MCF 10A (cell line): ENCODE results near the gene ICAM2. TPM values are rescaled to one million over a fixed set of nuclear protein-coding genes. Genes with fewer than 3 reads are reported as not detected.
A peak's percentile ranks its signal among the peaks of the same experiment; 100 is the strongest.

Experiments
- BruUV-seq: library from RNA; stranded (reverse); fragments of 400-500 nt; replicated peaks from 2 replicates; lab custom pipeline; 2021; lab: Mats Ljungman, UMichigan
- CTCF ChIA-PET: fragments of 300-600 bp; sonication (Branson Sonifier 250); formaldehyde crosslinking; extraction: SDS; loops from one replicate; lab custom pipeline; 2021; ENCODE audit warnings: antibody characterized with exemption, inconsistent platforms; lab: Yijun Ruan, JAX
- POLR2A ChIA-PET: fragments of 300-600, 350-650 bp; sonication (Branson Sonifier 250); formaldehyde crosslinking; extraction: SDS; loops from one replicate; lab custom pipeline; 2020; ENCODE audit warnings: antibody characterized with exemption, inconsistent platforms; lab: Yijun Ruan, JAX
- DNase-seq: peaks from one replicate; pipeline ENCODE4 v3.0.0-alpha.2; 2018; ENCODE audit not compliant: unreplicated experiment
- H3K27ac Mint-ChIP-seq: one replicate; pipeline ENCODE4 v1.8.0; 2022; ENCODE audit warnings: mild to moderate bottlenecking, low read depth, mixed read lengths; ENCODE audit not compliant: unreplicated experiment
- H3K27me3 Mint-ChIP-seq: one replicate; pipeline ENCODE4 v1.8.0; 2022; ENCODE audit warnings: mixed read lengths; ENCODE audit not compliant: insufficient read depth, unreplicated experiment
- H3K36me3 Mint-ChIP-seq: one replicate; pipeline ENCODE4 v1.8.0; 2022; ENCODE audit warnings: mild to moderate bottlenecking, moderate library complexity, mixed read lengths; ENCODE audit not compliant: insufficient read depth, unreplicated experiment
- H3K4me1 Mint-ChIP-seq: one replicate; pipeline ENCODE4 v1.8.0; 2022; ENCODE audit warnings: mixed read lengths; ENCODE audit not compliant: insufficient read depth, unreplicated experiment
- H3K4me3 Mint-ChIP-seq: one replicate; pipeline ENCODE4 v1.8.0; 2022; ENCODE audit warnings: mild to moderate bottlenecking, moderate library complexity, mixed read lengths; ENCODE audit not compliant: unreplicated experiment
- H3K9me3 Mint-ChIP-seq: one replicate; pipeline ENCODE4 v1.8.0; 2022; ENCODE audit warnings: mixed read lengths; ENCODE audit not compliant: unreplicated experiment
- intact Hi-C: fragments of 100-400 bp; cut with micrococcal nuclease; formaldehyde crosslinking; loops from 2 replicates; pipeline ENCODE4 v1.14.1; 2022
- total RNA-seq: library from RNA; stranded (reverse); gene quantifications from 2 replicates; pipeline ENCODE4 v1.2.3, GENCODE V29; 2022
- TF ChIP-seq, protein P1 (sequence below): fragments of 200-600 bp; IDR thresholded peaks from one replicate; pipeline ENCODE4 v1.8.0; 2022; ENCODE audit warnings: antibody characterized with exemption, mild to moderate bottlenecking; ENCODE audit not compliant: unreplicated experiment

The ICAM2 gene
- total RNA-seq, 1 experiment from 2014 or later, result not detected

DNA sequence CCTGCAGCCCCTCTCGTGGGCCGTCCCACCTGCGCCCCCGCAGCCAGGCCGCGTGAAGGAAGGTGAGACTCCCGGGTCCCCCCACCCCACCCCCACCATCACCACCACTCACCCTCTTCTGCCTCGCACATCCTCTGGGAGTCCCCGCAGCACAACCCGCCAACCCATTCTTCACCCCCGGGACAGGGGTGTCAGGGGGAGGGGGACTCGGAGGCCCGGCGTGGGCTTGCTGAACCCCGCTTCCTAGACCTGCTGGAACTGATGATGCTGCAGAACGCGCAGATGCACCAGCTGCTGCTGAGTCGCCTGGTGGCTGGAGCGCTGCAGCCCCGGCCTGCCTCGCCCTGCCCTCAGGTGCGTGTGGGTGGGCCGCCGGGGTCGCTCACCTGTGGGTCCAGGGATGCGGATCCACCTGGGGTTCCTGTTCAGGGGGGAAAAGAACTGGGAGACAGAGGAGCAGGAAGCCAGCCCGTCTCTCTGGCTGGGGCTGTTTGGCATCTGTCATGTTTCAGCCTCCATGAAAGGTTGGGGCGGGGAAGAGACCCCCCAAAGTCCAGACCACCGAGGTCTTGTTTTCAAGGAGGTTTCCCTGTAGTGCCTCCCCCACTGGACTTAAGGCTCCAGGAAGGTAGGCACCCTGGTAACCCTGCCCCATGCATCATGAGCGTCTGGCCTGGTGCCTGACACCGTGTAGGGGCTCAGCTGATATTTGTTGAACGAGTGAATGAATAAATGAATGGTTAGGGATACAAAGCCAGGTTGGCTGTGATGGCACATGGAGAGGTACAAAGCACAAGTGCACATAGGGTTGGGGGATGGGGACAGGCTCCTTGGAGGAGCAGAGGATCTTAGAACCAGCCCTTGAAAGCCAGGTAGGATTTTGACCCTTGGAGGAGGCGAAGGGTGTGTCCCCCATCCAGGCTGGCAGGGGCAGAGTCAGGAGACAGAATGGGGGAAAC, 21.4 kb downstream of the ICAM2 start:
- peaks cover 56% of the 10 kb centered on the region for H3K27me3 Mint-ChIP-seq
- TF ChIP-seq, protein P1, sequence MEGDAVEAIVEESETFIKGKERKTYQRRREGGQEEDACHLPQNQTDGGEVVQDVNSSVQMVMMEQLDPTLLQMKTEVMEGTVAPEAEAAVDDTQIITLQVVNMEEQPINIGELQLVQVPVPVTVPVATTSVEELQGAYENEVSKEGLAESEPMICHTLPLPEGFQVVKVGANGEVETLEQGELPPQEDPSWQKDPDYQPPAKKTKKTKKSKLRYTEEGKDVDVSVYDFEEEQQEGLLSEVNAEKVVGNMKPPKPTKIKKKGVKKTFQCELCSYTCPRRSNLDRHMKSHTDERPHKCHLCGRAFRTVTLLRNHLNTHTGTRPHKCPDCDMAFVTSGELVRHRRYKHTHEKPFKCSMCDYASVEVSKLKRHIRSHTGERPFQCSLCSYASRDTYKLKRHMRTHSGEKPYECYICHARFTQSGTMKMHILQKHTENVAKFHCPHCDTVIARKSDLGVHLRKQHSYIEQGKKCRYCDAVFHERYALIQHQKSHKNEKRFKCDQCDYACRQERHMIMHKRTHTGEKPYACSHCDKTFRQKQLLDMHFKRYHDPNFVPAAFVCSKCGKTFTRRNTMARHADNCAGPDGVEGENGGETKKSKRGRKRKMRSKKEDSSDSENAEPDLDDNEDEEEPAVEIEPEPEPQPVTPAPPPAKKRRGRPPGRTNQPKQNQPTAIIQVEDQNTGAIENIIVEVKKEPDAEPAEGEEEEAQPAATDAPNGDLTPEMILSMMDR, result no peak
- no TSS peak for BruUV-seq
- CTCF ChIA-PET, result interaction anchor here (0.6 kb wide), 1 partner anchor 302 kb away, joined by 3 read pairs; no protein-coding TSS in a partner anchor
- POLR2A ChIA-PET, result no interaction called here
- no peak overlapping the region for H3K27ac Mint-ChIP-seq
- H3K4me1 Mint-ChIP-seq, result peaks cover 11% of the 10 kb centered on the region
- intact Hi-C loops, result no loop called here
- H3K4me3 Mint-ChIP-seq, result peak overlapping the region; percentile 65
- H3K36me3 Mint-ChIP-seq, result no peaks in the 10 kb centered on the region
- DNase-seq, result no peak
- no peaks in the 10 kb centered on the region for H3K9me3 Mint-ChIP-seq

DNA sequence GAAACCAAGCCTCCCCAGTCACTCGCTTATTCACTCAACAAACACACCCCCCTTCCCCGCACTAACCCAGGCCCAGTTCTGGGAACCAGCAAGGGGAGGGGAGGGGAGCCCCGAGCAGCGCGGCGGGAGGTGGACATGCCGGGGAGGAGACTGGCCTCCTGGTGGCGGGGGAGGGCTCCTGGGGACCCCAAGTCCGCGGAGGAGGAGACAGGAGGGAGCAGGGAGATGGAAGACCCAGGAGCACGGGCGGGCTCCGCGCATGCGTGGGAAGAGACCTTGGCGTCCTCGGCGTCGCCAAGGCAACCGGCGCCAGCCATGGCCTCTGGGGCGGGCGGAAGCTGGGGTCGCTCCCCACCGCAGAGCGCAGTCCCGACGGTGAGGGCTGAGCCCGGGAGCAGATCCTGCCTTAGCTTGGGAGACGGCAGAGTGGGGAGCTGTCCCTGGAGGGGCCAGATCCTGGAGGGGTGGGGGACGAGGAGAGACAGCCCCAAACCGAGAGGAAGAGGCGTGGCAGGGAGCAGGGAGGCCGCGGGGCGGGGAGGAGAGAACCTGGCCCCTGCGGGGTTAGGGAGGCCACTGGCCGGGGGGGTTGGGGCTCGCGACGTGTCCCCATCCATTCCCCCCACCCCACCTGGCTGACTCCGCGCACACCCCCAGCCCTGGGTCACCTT, 22.2 kb downstream of the ICAM2 start, which contains the start of gene PRR29:
Gene PRR29, plus strand, starts transcription at position 302 of the 671 bp plus-strand sequence. Its CDS starts 14 bp downstream, at position 316.
- intact Hi-C loops, result no loop called here
- POLR2A ChIA-PET, result no interaction called here
- Mint-ChIP-seq H3K27ac (no peak within 1 kb of the TSS), H3K4me3 (peak within 1 kb of the TSS; percentile 65), H3K27me3 (peaks cover 64% of the 10 kb centered on the region), H3K4me1 (peaks cover 11% of the 10 kb centered on the region), H3K9me3 (no peaks in the 10 kb centered on the region), H3K36me3 (no peaks in the 10 kb centered on the region)
- TF ChIP-seq, protein P1, result no peak
- CTCF ChIA-PET, result interaction anchor here (1.0 kb wide), 1 partner anchor 20 kb away, joined by 3 read pairs; no protein-coding TSS in a partner anchor
- no peak for DNase-seq
- no TSS peak for BruUV-seq

DNA sequence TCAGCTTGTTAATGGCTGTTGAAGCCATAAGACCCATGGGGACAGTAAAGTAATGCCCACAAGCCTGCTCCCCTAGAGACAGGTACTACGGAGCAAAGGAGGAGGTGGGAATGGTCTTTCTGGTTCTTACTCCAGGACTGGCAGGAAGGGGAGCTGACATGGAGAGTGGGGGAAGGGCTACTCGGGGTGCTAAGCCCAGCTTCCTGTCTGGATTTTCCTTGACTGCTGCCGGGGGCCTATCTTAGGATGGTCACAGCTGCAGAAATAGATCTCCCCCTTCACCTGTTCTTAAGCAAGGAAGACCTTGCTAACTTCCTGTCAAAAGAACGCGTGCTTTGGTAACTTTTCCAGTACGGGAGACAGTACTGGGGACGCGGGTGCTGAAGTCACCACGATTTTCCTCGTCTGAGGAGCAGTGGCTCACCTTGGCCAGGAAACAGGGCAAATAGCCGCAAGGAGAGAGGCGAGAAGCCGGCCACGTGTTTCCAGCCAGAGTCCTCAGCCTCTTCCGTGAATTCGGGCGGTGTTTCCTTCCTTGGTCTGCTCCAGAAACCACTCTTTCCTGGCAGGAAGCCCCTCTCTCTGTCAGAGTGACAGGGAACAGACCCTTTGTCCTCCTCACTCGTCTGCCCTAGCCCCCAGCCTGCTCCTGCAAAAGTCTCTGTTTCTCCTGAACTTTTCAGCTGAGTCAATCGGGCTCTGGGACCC, 22.9 kb downstream of the ICAM2 start:
- POLR2A ChIA-PET, result no interaction called here
- intact Hi-C loops, result no loop called here
- CTCF ChIA-PET, result interaction anchor here (1.0 kb wide), 1 partner anchor 19 kb away, joined by 3 read pairs; no protein-coding TSS in a partner anchor
- H3K4me3 Mint-ChIP-seq, result peak overlapping the region; percentile 65
- no peak overlapping the region for H3K27ac Mint-ChIP-seq
- no peaks in the 10 kb centered on the region for H3K36me3 Mint-ChIP-seq
- DNase-seq, result no peak
- H3K27me3 Mint-ChIP-seq, result peaks cover 71% of the 10 kb centered on the region
- TF ChIP-seq, protein P1, result no peak
- H3K4me1 Mint-ChIP-seq, result peaks cover 11% of the 10 kb centered on the region
- no TSS peak for BruUV-seq
- H3K9me3 Mint-ChIP-seq, result peaks cover 5% of the 10 kb centered on the region
